ENCODE measurements around the gene FIGNL2.
"Not testable (repeated sequence)": the region's sequence is repeated elsewhere in the genome, so short reads cannot be mapped to it uniquely, and the experiment has no call there.

The FIGNL2 gene, protein sequence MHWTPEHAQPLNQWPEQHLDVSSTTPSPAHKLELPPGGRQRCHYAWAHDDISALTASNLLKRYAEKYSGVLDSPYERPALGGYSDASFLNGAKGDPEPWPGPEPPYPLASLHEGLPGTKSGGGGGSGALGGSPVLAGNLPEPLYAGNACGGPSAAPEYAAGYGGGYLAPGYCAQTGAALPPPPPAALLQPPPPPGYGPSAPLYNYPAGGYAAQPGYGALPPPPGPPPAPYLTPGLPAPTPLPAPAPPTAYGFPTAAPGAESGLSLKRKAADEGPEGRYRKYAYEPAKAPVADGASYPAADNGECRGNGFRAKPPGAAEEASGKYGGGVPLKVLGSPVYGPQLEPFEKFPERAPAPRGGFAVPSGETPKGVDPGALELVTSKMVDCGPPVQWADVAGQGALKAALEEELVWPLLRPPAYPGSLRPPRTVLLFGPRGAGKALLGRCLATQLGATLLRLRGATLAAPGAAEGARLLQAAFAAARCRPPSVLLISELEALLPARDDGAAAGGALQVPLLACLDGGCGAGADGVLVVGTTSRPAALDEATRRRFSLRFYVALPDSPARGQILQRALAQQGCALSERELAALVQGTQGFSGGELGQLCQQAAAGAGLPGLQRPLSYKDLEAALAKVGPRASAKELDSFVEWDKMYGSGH

DNA sequence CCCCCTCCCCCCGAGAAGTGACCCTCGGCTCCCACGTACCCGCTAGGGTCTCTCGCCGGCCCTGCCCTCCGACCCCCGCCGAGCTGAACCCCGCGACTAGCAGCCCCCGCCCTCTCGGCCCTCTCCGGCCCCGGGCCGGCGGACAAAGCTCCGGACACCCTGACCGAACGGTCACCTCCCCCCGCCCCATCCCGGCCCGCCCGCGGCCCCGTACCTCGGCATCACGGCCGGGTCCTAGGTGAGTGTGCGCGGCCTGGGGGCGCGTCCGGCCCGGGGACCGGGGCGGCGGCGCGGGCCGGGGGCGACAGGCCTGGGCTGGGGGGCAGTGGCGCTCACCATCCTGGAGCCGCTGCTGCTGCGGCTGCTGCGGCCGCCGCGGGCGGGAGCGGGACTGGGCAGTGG, at the start of gene FIGNL2:
Gene FIGNL2, minus strand, starts transcription at position 393 of the 402 bp plus-strand sequence. CDS start 26,305 bp downstream, outside the sequence.
- DNase-seq = no peak

DNA sequence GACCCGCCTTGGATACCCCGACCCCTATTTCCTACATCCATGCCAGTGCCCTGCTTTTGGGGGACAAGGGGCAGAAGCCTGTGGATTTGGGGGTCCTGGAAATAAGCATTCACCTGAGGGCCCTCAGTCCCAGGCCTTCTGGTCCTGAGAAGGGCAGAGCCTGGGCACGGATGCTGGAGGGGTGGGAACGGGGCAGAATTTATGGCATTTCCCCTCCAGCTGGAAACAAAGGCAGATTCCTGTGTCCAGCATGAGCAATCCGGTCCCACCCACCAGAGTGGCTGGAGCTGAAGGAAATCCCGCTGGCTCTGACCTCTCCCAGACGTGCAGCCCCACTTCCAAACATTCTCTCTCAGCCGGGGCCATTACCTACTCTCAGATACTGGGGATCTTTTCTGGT, 48.7 kb upstream of the FIGNL2 start:
- no peak for DNase-seq

DNA sequence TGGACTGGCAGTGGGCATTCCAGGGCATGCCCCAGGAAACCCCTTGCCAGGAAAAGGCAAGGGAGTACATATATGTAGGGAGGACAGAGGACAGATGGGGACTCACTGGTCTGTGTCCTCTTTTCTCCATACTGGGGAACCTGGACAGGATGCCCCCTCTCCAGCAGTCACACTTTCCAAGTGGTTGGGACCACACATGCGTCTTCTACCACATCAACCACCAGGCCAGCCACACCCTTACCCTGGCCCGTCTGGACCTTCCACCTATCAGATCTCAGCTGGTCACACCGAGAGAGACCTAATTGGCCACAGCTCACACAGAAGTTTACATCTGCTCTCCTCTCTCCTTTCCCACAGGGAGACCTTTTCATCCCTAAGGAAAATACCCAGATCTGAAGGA, 47.7 kb upstream of the FIGNL2 start:
- DNase-seq = no peak

DNA sequence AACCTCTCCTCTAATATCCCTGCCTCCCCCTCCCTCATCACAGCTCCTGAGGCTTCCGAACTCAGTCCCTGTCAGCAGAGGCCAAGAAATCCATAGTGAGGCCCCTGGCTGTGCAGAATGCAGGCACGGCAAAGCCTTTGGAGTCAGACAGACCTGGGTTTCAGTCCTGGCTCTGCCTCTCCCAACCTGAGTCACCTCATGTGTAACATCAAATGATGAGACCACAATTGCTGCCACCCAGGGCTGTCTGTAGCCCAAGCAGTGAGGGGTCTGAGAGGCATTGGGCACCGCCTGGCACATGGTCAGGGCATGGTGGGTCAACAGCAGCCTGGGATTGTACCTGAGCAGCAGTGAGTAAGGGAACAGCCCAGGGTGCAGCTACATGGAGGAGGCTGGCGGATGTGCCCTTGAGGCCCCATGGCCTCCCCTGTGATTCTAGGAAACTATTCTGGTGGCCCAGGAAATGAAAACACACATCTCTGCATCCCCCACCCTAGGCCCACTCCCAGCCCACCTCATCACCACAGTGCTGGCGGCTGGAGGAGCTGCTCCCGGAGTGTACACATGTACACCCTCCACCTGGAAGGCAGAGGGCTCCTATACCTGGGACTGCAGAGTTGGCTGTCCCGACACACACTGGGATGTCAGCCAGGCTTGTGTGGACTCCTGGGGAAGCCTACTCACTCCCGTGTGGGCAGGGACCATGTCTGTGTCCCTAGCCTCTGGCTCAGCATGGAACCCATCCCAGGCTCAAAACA, 47.0 kb upstream of the FIGNL2 start:
- no peak for DNase-seq

DNA sequence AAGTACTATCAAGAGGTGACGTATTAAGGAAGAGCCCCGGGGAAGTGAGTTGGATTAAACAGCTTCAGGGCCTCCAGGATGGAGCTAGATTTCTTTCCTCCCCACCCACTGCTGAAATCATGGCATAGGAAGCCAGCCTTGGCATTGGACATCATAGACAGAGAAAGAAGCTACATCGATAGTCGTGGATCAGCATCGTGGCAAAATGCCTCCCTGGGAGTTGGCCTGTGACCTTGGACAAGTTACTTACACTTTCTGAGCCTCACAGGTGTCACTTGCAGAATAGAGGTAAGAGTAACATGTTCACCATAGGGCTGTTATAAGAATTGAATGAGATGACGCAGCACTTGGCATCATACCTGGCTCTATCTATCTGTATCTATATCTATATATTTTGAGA, 45.3 kb upstream of the FIGNL2 start:
- no peak for DNase-seq

DNA sequence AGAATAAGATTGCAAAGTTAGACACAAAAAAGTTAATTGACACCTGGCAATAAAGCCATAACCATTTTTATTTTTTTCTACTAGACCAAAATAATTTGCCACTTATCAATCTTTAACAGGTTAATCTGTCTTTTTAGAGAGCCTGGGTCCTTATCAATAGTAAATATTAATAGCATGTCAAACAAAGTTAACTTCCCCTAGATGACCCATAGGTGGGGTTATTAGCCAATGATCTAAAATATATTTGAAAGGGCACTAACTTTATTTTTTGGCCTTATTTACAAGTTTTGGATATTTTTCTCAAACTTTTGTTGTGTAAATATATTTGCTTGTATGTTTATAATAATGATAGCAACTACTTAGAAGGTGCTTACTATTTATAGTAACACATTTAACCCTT, 43.3 kb upstream of the FIGNL2 start:
- DNase-seq = no peak

DNA sequence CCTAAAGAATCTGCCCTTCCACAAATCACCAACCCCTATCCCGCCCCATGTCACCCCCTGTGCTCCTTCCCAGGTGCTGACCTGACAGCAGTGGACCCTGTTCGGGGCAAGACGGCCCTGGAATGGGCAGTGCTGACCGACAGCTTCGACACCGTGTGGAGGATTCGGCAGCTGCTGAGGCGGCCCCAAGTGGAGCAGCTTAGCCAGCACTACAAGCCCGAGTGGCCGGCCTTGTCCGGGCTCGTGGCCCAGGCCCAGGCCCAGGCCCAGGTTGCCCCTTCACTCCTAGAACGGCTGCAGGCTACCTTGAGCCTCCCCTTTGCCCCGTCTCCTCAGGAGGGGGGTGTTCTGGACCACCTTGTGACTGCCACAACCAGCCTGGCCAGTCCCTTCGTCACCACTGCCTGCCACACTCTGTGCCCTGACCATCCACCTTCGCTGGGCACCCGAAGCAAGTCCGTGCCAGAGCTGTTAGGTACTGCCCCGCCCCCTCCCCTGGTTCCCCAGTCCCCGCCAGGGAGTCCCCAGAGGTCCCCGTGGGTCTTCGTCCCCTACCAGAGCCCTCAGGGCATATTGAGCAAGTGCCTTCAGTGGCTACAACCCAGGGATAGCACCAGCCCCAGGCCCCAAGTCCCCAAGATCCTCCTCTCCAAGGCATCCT, 42.1 kb upstream of the FIGNL2 start:
- DNase-seq = no peak

DNA sequence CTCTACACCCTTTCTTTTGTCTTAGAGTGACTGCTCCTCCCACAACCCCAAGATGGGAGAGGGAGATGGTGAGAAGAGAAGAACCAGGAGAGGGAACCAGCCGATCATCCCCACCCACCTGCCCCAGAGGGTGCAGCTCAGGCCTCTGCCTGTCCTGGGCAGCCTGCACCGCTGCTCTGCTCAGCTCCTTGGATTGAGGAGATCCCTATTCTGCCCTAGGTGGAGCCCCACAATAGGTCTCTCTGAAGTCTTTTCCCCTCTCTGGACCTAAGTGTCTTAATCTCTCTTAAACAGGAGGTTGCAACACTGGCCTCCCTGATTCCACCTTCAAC, 41.6 kb upstream of the FIGNL2 start:
- DNase-seq = no peak

DNA sequence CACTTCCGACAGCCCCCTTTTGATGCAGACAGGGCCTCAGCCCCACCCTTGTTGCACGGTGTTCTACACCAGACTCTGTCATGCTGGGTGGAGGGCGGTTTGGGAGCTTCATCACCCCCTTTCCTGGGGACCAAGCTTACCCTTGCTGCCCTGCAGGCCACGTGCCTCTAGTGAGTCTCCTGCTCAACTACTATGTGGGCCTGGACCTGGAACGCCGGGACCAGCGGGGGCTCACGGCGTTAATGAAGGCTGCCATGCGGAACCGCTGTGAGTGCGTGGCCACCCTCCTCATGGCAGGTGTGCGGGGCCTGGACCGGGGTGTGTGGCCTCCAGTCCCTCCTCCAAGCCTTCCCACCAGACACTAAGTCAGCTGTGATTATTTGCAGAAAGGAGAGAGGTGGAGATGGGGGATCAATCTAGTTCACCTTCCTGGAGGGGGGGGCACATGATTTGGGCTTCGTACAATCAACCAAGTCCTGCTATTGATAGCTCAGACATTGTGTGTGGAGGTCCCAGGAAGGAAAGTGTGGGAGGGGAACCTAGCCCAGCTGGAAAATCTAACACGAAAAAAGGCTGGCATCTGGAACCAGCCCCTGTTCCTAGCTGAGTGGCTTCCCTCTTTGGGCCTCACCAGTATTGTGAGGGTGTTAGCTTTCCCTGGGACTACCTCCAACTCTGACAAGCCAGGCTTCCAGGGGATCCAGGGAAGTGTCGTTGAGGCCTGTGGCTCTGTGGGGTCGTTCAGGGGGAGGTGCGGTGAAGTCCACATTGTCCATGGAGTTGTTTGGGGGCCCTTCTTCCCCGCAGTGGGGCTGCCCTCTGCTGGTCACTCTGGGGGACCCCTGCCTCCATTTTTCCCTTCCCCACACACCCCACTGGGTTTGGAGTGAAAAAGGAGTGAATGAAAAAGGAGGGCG, 41.0 kb upstream of the FIGNL2 start:
- no peak for DNase-seq

DNA sequence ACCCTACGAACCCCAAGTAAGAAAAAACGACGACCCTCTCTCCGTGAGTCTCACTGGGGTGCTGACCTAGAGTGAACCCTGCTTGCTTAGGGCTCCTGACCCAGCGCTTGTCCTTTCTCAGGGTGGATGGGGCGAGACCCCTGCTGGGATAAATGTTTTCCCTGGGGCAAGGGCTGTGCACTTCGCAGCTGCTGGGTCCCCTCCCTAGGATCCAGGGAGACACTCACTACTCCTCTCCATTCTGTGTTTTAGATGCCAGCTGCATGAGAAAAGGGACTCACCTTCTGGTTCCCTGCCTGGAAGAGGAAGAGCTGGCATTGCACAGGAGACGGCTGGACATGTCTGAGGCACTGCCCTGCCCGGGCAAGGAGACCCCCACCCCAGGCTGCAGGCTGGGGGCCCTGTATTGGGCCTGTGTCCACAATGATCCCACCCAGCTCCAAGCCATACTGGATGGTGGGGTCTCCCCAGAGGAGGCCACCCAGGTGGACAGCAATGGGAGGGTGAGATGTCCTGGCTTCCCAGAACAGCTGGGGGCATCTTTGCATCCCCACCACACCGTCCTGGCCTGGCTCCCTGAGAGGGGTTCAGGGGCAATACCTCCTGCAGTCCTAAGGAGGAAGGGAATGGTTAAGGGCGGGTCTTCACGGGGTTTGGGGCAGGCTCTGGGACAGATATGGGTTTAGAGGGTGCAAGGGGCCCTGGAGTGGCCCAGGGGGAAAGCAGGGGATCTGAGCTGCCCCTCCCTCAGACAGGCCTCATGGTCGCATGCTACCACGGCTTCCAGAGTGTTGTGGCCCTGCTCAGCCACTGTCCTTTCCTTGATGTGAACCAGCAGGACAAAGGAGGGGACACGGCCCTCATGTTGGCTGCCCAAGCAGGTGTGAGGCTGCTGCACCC, 40.0 kb upstream of the FIGNL2 start:
- DNase-seq = no peak

DNA sequence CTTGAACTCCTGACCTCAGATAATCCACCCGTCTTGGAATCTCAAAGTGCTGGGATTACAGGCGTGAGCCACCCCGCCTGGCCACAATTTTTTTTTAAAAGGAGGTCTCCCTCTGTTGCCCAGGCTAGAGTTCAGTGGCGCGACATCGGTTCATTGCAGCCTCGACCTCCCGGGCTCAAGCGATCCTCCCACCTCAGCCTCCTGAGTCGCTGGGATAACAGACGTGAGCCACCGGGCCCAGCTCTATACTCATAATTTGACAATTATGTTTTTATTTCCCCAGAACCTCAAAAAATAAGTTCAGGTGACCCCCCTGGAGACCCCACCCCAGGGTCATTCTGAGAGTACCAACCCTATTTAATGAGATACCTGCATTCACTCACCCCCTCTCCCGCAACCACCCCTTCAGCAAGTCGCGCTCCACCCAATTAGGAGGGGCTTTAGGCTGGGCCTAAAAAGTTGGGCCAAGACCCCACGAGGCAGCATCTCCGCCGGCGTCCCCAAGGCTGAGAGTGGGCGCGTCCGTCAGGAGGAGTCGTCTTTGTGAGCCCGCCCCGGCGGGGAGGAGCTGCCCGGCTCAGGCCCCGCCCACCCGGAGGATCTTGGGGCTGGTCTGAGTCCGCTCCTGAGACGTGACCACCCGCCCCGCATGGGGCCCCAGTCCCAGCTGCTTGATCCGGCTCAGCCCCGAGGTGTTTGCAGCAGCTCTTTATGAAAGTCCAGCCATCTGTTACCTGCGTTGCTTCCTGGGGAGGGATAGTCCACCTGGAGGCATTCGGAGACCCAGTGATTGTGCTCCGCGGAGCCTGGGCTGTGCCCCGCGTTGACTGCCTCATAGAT, 39.2 kb upstream of the FIGNL2 start, which contains the start of gene ANKRD33:
Gene ANKRD33, plus strand, starts transcription at position 628 of the 840 bp plus-strand sequence. Its CDS starts 84 bp downstream, at position 712.
- DNase-seq = no peak

DNA sequence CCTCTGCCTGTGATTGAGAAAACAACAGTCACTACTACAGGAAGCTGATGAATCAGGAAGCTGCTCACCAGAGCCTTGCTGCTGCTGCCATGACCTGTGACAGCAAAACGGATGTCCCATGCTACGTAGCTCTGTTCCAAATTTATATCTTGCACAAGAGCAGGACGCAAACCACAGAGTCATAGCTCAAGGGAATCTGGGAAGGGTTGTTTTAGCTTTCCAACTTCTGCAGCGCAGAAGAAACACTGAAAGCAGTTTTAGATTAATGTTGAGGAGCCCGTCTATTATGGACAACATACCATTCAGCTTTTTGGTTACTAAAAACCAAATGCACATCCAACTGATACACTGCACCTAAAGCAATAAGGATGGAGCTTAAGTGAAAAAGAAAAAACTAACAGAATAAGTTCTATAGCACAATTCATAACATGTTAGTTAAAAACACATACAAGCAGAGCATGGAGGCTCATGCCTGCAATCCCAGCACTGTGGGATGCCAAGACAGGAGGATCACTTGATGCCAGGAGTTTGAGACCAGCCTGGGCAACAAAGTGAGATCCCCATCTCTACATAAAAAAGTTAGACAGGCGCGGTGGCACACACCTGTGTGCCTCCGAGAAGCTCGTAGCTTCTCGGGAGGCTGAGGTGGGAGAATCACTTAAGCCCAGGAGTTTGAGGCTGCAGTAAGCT, 37.6 kb upstream of the FIGNL2 start:
- no peak for DNase-seq

DNA sequence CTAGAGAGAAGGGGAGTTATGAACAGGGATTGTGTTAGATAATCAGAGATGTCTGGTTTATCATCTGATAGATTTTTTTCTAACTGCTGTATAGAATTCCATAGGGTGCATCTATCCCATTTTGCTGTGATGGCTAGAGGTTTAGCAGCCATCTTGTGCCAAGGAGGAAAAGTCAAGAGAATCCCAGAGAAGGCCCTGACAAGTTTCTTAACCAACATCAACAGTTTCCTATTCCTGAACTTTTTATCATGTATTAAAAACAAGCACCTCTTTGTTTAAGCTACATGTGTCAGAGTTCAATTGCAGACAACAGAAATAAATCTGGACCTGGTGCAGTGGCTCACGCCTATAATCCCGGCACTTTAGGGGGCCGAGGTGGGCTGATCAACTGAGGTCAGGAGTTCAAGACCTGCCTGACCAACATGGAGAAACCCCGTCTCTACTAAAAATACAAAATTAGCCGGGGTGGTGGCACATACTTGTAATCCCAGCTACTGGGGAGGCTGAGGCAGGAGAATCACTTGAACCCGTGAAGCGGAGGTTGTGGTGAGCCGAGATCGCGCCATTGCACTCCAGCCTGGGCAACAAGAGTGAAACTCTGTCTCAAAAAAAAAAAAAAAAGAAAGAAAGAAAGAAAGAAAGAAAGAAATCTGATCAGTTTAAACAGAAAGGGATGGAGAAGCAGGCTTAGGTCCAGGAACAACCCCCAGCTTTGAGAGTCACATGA, 36.9 kb upstream of the FIGNL2 start:
- not testable (repeated sequence) for DNase-seq

DNA sequence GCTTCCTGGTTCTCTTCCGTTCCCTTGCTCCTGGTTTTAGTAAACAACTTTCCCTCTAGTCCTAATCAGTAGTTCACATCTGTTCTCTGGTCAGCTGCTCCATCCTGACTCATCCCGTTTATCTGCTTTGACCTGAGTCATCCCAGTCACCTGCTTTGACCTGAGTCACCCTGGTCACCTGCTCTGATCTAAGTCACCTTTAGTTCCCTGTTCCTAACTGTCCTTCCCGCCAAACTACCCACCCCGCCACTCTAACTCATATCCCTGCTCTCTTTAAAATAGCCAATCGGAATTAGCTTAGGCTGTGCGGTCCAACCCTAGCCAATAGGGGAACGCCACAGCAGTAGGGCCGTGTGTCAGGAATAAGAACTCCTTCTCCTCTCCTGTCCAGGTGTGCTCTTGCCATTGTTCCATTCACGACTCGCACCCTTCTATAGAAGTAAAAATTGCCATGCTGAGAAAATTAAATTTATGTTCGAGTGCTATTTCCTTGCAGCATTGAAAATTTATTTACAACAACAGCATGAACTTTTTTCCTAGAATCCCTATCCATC, 36.2 kb upstream of the FIGNL2 start:
- DNase-seq = no peak

DNA sequence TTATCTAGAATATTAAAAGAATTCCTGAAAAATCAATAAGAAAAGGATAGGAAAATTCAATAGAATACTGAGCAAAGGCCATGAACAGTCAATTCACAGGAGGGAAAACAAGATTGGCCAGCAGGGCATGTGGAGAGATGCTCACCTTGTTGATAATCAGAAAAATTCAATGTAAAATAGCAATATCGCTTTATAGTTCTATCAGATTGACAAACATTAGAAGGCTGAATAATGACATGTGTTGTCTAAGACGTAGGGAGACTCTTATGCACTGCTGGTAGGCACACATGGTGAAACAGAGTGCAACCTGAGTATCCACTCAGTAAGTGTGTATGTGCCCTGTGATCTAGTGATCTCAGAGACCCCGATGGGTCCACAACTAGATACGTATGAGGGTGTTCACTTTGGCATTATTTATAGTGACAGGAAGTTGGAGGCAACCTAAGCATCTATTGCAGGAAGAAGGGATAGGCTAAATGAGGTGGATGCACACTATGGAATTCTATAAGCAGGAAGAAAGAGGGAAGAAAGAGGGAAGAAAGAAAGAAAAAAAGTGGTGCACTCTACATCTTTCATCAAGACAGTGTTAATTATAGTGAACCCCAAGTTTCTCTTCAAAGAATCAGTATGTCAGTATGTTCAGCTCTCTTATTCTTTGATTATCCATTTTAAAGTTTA, 35.6 kb upstream of the FIGNL2 start:
- DNase-seq = no peak

DNA sequence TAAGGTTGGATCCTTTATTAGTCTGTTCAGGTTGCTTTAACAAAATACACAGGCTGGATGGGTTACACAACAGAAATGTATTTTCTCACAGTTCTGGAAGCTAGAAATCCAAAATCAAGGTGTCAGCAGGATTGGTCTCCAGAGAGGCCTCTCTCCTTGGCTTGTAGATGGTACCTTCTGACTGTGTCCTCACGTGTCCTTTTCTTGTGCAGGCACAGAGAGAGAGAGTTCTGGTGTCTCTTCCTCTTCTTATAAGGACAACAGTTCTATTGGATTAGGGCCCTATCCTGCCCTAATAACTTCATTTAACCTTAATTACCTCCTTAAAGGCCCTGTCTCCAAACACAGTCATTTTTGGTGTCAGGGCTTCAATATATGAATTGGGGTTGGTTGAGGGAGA, 34.8 kb upstream of the FIGNL2 start:
- DNase-seq = no peak

DNA sequence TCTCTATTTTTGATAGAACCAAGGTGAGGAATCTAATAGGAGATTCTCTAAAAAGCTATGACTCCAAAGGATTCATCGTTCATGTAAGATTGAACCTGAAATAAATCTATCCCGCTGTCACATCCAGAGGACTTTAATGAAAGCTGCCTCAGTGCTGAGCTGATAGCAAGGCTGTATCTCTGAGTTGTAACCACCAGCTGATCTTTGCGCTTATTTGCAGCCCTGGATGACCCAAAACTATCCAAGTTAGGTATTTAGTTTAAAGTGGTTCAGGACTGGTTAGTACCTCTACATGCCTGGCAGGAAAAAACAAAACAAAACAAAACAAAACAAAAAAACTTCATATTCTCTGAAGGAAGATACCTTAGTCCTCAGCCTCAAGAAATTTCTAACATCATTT, 30.6 kb upstream of the FIGNL2 start:
- no peak for DNase-seq

DNA sequence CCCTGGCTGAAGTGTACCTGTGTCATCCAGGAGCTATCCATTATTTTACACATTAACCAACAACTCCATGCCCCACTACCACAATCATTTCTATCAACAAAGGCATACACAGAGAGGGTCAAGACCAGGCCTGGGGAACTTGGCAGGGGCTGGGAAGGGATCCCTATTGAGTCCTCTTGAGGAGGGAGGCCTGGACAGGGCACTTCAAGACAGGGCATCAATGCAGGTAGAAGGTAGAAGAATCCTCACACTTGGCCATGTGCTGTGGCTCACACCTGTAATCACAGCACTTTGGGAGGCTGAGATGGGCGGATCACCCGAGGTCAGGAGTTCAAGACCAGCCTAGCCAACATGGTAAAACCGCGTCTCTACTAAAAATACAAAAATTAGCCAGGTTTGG, 26.0 kb upstream of the FIGNL2 start:
- no peak for DNase-seq

Data from DMS79 treated with DMSO at 0.1 percent for 48 hours (cell line).